GM12892 (cell line): ENCODE results near the gene TEKTIP1.

Experiments
- POLR2A ChIP-seq: IDR thresholded peaks from 2 replicates; pipeline ENCODE4 v1.6.1; 2011; ENCODE audit warnings: low read depth, low read length, control low read depth
- POLR2AphosphoS5 ChIP-seq: IDR thresholded peaks from 2 replicates; pipeline ENCODE4 v1.6.1; 2011; ENCODE audit warnings: low read depth, low read length, control low read depth
- TAF1 ChIP-seq: IDR thresholded peaks from 2 replicates; pipeline ENCODE4 v1.6.1; 2011; ENCODE audit warnings: low read depth, mild to moderate bottlenecking, control low read depth, low read length, borderline replicate concordance

DNA sequence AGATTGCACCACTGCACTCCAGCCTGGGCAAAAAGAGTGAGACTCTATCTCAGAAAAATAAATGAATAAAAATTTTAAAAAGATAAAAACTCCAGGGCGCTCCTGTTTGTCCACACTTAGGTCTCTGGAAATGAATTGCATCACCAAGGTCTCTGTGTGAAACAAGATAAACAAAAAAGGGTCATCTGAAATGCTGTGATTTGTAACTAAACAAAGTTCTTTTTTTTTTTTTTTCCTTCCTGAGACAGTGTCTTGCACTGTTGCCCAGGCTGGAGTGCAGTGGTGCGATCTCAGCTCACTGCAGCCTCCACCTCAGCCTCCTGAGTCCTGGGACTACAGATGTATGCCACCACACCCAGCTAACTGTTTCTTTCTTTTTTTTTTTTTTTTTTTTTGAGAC lies 21.3 kb upstream of the TEKTIP1 start:
- TF ChIP-seq POLR2AphosphoS5 (no peak), POLR2A (no peak), TAF1 (no peak)
